ENCODE results near the gene KATNBL1.

Gene KATNBL1

GRCh38 chr15:34109797-34110663 lies 99.9 kb downstream of the KATNBL1 start:
- DNase-seq (ENCODE audit: extremely low spot score): peak; percentile 11
- CTCF ChIA-PET: interaction anchor here (0.5 to 2.8 kb wide), 11 partner anchors 9 to 1122 kb away, joined by 3 to 13 read pairs (median 3); partner anchors contain the start of gene KATNBL1
- no peak for TF ChIP-seq ELF4 (IDR thresholded peaks at IDR 0.05)
- TF ChIP-seq FOXM1 (IDR thresholded peaks at IDR 0.05; ENCODE audit: borderline replicate concordance): no peak
- TF ChIP-seq L3MBTL2 (conservative IDR thresholded peaks at IDR 0.05): no peak
- no peak for TF ChIP-seq SUZ12 (IDR thresholded peaks at IDR 0.05)
- no peak for TF ChIP-seq TARDBP (IDR thresholded peaks at IDR 0.05)
- TF ChIP-seq SP1 (IDR thresholded peaks at IDR 0.05): no peak
- no peak for TF ChIP-seq NFRKB (IDR thresholded peaks at IDR 0.05)
- TF ChIP-seq FOXA1 (IDR thresholded peaks at IDR 0.05): no peak
- TF ChIP-seq BHLHE40 (IDR thresholded peaks at IDR 0.05; ENCODE audit: borderline replicate concordance): no peak
- TF ChIP-seq HDGF (IDR thresholded peaks at IDR 0.05; ENCODE audit: borderline replicate concordance): no peak
- TF ChIP-seq FOXK2 (IDR thresholded peaks at IDR 0.05): no peak
- TF ChIP-seq ZNF384 (IDR thresholded peaks at IDR 0.05): no peak
- TF ChIP-seq CTBP1 (IDR thresholded peaks at IDR 0.05; ENCODE audit: borderline replicate concordance): no peak
- POLR2A ChIA-PET: interaction anchor here (1.9 kb wide), 1 partner anchor 99 kb away, joined by 10 read pairs; the partner anchor contains the start of gene KATNBL1

- TF ChIP-seq PKNOX1 (IDR thresholded peaks at IDR 0.05): no peak
- no peak for TF ChIP-seq FOXM1 (IDR thresholded peaks at IDR 0.05; ENCODE audit: borderline replicate concordance)
- no peak for TF ChIP-seq HDGF (IDR thresholded peaks at IDR 0.05; ENCODE audit: borderline replicate concordance)
- TF ChIP-seq ELF4 (IDR thresholded peaks at IDR 0.05): no peak
- no peak for TF ChIP-seq ARNT (IDR thresholded peaks at IDR 0.05)
- no peak for TF ChIP-seq LEF1 (IDR thresholded peaks at IDR 0.05; ENCODE audit: borderline replicate concordance)
- TF ChIP-seq ZNF384 (IDR thresholded peaks at IDR 0.05): no peak
- TF ChIP-seq CTBP1 (IDR thresholded peaks at IDR 0.05; ENCODE audit: borderline replicate concordance): no peak
- no peak for TF ChIP-seq FOXK2 (IDR thresholded peaks at IDR 0.05)
- no peak for TF ChIP-seq L3MBTL2 (conservative IDR thresholded peaks at IDR 0.05)
- TF ChIP-seq TARDBP (IDR thresholded peaks at IDR 0.05): no peak
- TF ChIP-seq NFRKB (IDR thresholded peaks at IDR 0.05): no peak
- no peak for TF ChIP-seq FOXA1 (IDR thresholded peaks at IDR 0.05)
- no peak for TF ChIP-seq SP1 (IDR thresholded peaks at IDR 0.05)
- no peak for TF ChIP-seq SUZ12 (IDR thresholded peaks at IDR 0.05)
- no peak for TF ChIP-seq BHLHE40 (IDR thresholded peaks at IDR 0.05; ENCODE audit: borderline replicate concordance)
- DNase-seq (ENCODE audit: extremely low spot score): no peak
- ChIA-PET POLR2A (no interaction called here), CTCF (no interaction called here)
Observed at GRCh38 chr15:34107315-34107714, 102.6 kb downstream of the KATNBL1 start.

- no peak for DNase-seq (ENCODE audit: extremely low spot score)
- ChIA-PET POLR2A (interaction anchor here (0.6 kb wide), 1 partner anchor 224 kb away, joined by 3 read pairs; no protein-coding TSS in a partner anchor), CTCF (no interaction called here)
- no peak for TF ChIP-seq NFRKB (IDR thresholded peaks at IDR 0.05)
- no peak for TF ChIP-seq HDGF (IDR thresholded peaks at IDR 0.05; ENCODE audit: borderline replicate concordance)
- no peak for TF ChIP-seq BHLHE40 (IDR thresholded peaks at IDR 0.05; ENCODE audit: borderline replicate concordance)
- no peak for TF ChIP-seq FOXM1 (IDR thresholded peaks at IDR 0.05; ENCODE audit: borderline replicate concordance)
- no peak for TF ChIP-seq SP1 (IDR thresholded peaks at IDR 0.05)
- TF ChIP-seq SUZ12 (IDR thresholded peaks at IDR 0.05): no peak
- TF ChIP-seq ARNT (IDR thresholded peaks at IDR 0.05): no peak
- TF ChIP-seq ELF4 (IDR thresholded peaks at IDR 0.05): no peak
- no peak for TF ChIP-seq FOXA1 (IDR thresholded peaks at IDR 0.05)
- no peak for TF ChIP-seq CTBP1 (IDR thresholded peaks at IDR 0.05; ENCODE audit: borderline replicate concordance)
- TF ChIP-seq LEF1 (IDR thresholded peaks at IDR 0.05; ENCODE audit: borderline replicate concordance): no peak
Observed at GRCh38 chr15:34106423-34106822, 103.5 kb downstream of the KATNBL1 start.

- ChIA-PET CTCF (interaction anchor here (1.0 kb wide), 1 partner anchor 9 kb away, joined by 5 read pairs; no protein-coding TSS in a partner anchor), POLR2A (interaction anchor here (0.6 to 2.1 kb wide), 7 partner anchors 19 to 482 kb away, joined by 3 to 8 read pairs (median 3); partner anchors contain the start of genes EMC4, GOLGA8B and KATNBL1)
- TF ChIP-seq FOXA1 (IDR thresholded peaks at IDR 0.05): no peak
- peak; percentile 57 for TF ChIP-seq L3MBTL2 (conservative IDR thresholded peaks at IDR 0.05)
Observed at GRCh38 chr15:34102175-34102925, 107.5 kb downstream of the KATNBL1 start.

GRCh38 chr15:34101366-34102174 lies 108.3 kb downstream of the KATNBL1 start, which contains the start of the genes EMC7 and PGBD4:
EMC7 (minus strand) TSS chr15:34101862; CDS start chr15:34101839, 23 bp downstream.
PGBD4 (plus strand) TSS chr15:34102083; CDS start chr15:34102532, 449 bp downstream.
- TF ChIP-seq NFRKB (IDR thresholded peaks at IDR 0.05) (no peak; the same call in 1 of the 2 replicates), TARDBP (IDR thresholded peaks at IDR 0.05) (no peak), SUZ12 (IDR thresholded peaks at IDR 0.05) (no peak), FOXA1 (IDR thresholded peaks at IDR 0.05) (no peak), HDGF (IDR thresholded peaks at IDR 0.05; ENCODE audit: borderline replicate concordance) (no peak), FOXK2 (IDR thresholded peaks at IDR 0.05) (no peak), CTBP1 (IDR thresholded peaks at IDR 0.05; ENCODE audit: borderline replicate concordance) (no peak), BHLHE40 (IDR thresholded peaks at IDR 0.05; ENCODE audit: borderline replicate concordance) (no peak), L3MBTL2 (conservative IDR thresholded peaks at IDR 0.05) (peak; percentile 88), ELF4 (IDR thresholded peaks at IDR 0.05) (peak; percentile 96), SP1 (IDR thresholded peaks at IDR 0.05) (no peak), PKNOX1 (IDR thresholded peaks at IDR 0.05) (peak; percentile 50; the same call in 1 of the 2 replicates), LEF1 (IDR thresholded peaks at IDR 0.05; ENCODE audit: borderline replicate concordance) (no peak)
- ChIA-PET POLR2A (interaction anchor here (1.0 to 2.1 kb wide), 6 partner anchors 18 to 483 kb away, joined by 3 to 8 read pairs (median 4); partner anchors contain the start of genes EMC4, GOLGA8B and KATNBL1), CTCF (no interaction called here)
- peak; percentile 87 for DNase-seq (ENCODE audit: extremely low spot score)

More at GRCh38 chr15:34102175-34102925, 107.5 kb downstream of the KATNBL1 start:
- no peak for DNase-seq (ENCODE audit: extremely low spot score)
